GM23338 (cell line): ENCODE data around the gene ETV6. TPM values are rescaled to one million over a fixed set of nuclear protein-coding genes. Genes with fewer than 3 reads are reported as not detected.

Source experiments
- ATAC-seq: fragments of 200-7000 bp; cut with Tn5 transposase; 3 replicates; pipeline ENCODE4 v1.9.1; 2020
- DNase-seq: peaks from one replicate; pipeline ENCODE4 v3.0.0-alpha.2; 2015; ENCODE audit warnings: low spot score
- H2AFZ ChIP-seq: fragments of 200-600 bp; sonication (generic); 2 replicates; pipeline ENCODE4 v1.8.0; 2016; ENCODE audit warnings: antibody characterized with exemption, mild to moderate bottlenecking, moderate library complexity
- H3F3A ChIP-seq: fragments of 200-600 bp; sonication (generic); replicated peaks from 2 replicates; pipeline ENCODE4 v1.8.0; 2017; ENCODE audit warnings: antibody characterized with exemption, mixed run types, low read depth
- H3K27ac ChIP-seq: fragments of 200-600 bp; sonication (generic); 2 replicates; pipeline ENCODE4 v1.6.1; 2016; ENCODE audit warnings: low read depth
- H3K27me3 ChIP-seq: fragments of 200-600 bp; sonication (generic); 2 replicates; pipeline ENCODE4 v1.8.0; 2016; ENCODE audit warnings: mild to moderate bottlenecking, mixed run types, moderate library complexity; ENCODE audit not compliant: insufficient read depth
- H3K36me3 ChIP-seq: fragments of 200-600 bp; sonication (generic); 2 replicates; pipeline ENCODE4 v1.8.0; 2016; ENCODE audit warnings: mild to moderate bottlenecking; ENCODE audit not compliant: insufficient read depth
- H3K4me1 ChIP-seq: fragments of 200-600 bp; sonication (generic); 2 replicates; pipeline ENCODE4 v1.8.0; 2016; ENCODE audit warnings: mild to moderate bottlenecking, moderate library complexity; ENCODE audit not compliant: insufficient read depth
- H3K4me2 ChIP-seq: fragments of 200-600 bp; sonication (generic); 2 replicates; pipeline ENCODE4 v1.7.1; 2017; ENCODE audit warnings: mixed run types
- H3K4me3 ChIP-seq: fragments of 200-600 bp; sonication (generic); 2 replicates; pipeline ENCODE4 v1.6.1; 2016; ENCODE audit warnings: mixed run types
- H3K79me2 ChIP-seq: fragments of 200-600 bp; sonication (generic); replicated peaks from 2 replicates; pipeline ENCODE4 v1.8.0; 2017; ENCODE audit warnings: mild to moderate bottlenecking; ENCODE audit not compliant: insufficient read depth
- H3K9me2 ChIP-seq: fragments of 200-600 bp; sonication (generic); 2 replicates; pipeline ENCODE4 v1.8.0; 2017; ENCODE audit not compliant: insufficient read depth
- H4K20me1 ChIP-seq: fragments of 200-600 bp; sonication (generic); replicated peaks from 2 replicates; pipeline ENCODE4 v1.8.0; 2017; ENCODE audit warnings: mild to moderate bottlenecking; ENCODE audit not compliant: insufficient read depth
- H3K27ac Mint-ChIP-seq: 2 replicates; pipeline ENCODE4 v1.8.0; 2020; ENCODE audit warnings: inconsistent platforms, mild to moderate bottlenecking, moderate library complexity, mixed read lengths
- H3K27me3 Mint-ChIP-seq: 3 replicates; pipeline ENCODE4 v1.8.0; 2022; ENCODE audit warnings: low read depth, mild to moderate bottlenecking, moderate library complexity, mixed read lengths, inconsistent platforms; ENCODE audit not compliant: insufficient read depth, poor library complexity
- H3K36me3 Mint-ChIP-seq: 3 replicates; pipeline ENCODE4 v1.8.0; 2021; ENCODE audit warnings: low read depth, mild to moderate bottlenecking, inconsistent platforms, moderate library complexity, mixed read lengths
- H3K4me1 Mint-ChIP-seq: 3 replicates; pipeline ENCODE4 v1.8.0; 2020; ENCODE audit warnings: mild to moderate bottlenecking, inconsistent platforms, mixed read lengths
- H3K4me3 Mint-ChIP-seq: 3 replicates; pipeline ENCODE4 v1.8.0; 2021; ENCODE audit warnings: moderate library complexity, mild to moderate bottlenecking, inconsistent platforms, mixed read lengths
- H3K9me3 Mint-ChIP-seq: 3 replicates; pipeline ENCODE4 v1.8.0; 2020; ENCODE audit warnings: moderate library complexity, mild to moderate bottlenecking, inconsistent platforms, mixed read lengths
- CREB1 ChIP-seq: fragments of 250-450 bp; sonication (Bioruptor Pico); IDR thresholded peaks from 2 replicates; pipeline ENCODE4 v1.5.0; 2020; ENCODE audit warnings: low read depth, mild to moderate bottlenecking, moderate library complexity
- ETS1 ChIP-seq: IDR thresholded peaks from 2 replicates; pipeline ENCODE4 v1.6.1; 2016; ENCODE audit warnings: antibody characterized with exemption
- EZH2 ChIP-seq: fragments of 200-600 bp; sonication (generic); IDR thresholded peaks from one replicate; pipeline ENCODE4 v1.8.0; 2017; ENCODE audit warnings: antibody characterized with exemption, mild to moderate bottlenecking, low read depth; ENCODE audit not compliant: unreplicated experiment
- EZH2phosphoT487 ChIP-seq: fragments of 200-600 bp; sonication (generic); IDR thresholded peaks from one replicate; pipeline ENCODE4 v1.8.1; 2018; ENCODE audit warnings: antibody characterized with exemption; ENCODE audit not compliant: unreplicated experiment
- JUNB ChIP-seq: IDR thresholded peaks from one replicate; pipeline ENCODE4 v1.6.1; 2016; ENCODE audit warnings: antibody characterized with exemption; ENCODE audit not compliant: unreplicated experiment
- NANOG ChIP-seq: IDR thresholded peaks from 2 replicates; pipeline ENCODE4 v1.6.1; 2016; ENCODE audit warnings: antibody characterized with exemption, borderline replicate concordance
- POLR2AphosphoS5 ChIP-seq: IDR thresholded peaks from 2 replicates; pipeline ENCODE4 v1.6.1; 2016; ENCODE audit warnings: antibody characterized with exemption, low read depth
- STAT1 ChIP-seq: IDR thresholded peaks from one replicate; pipeline ENCODE4 v1.6.1; 2016; ENCODE audit warnings: antibody characterized with exemption; ENCODE audit not compliant: unreplicated experiment
- ZNF114 ChIP-seq: fragments of 250-450 bp; sonication (Bioruptor Pico); IDR thresholded peaks from 2 replicates; pipeline ENCODE4 v1.5.0; 2020; ENCODE audit warnings: mild to moderate bottlenecking, moderate library complexity
- ZNF331 ChIP-seq: fragments of 250-450 bp; sonication (Bioruptor Pico); IDR thresholded peaks from 2 replicates; pipeline ENCODE4 v1.5.0; 2020; ENCODE audit warnings: low read depth, mild to moderate bottlenecking, moderate library complexity
- ZNF462 ChIP-seq: fragments of 250-450 bp; sonication (Bioruptor Pico); IDR thresholded peaks from 2 replicates; pipeline ENCODE4 v1.5.0; 2020; ENCODE audit warnings: mild to moderate bottlenecking, moderate library complexity
- polyA plus RNA-seq: library from polyadenylated mRNA; unstranded; fragments of >200 nt; fragmentation: Nextera tagmentation; extraction: Ambion mirVana; gene quantifications from 2 replicates; pipeline ENCODE4 v1.2.1, GENCODE V29; 2016
- total RNA-seq: library from RNA; depleted of rRNA; stranded (reverse); fragments of >200 nt; shearing (Covaris generic); gene quantifications from 2 replicates; pipeline ENCODE4 v1.2.3, GENCODE V29; 2014
- TF ChIP-seq, protein P1 (sequence below), 2 experiments: fragments of 200-600 bp in 1 of 2; sonication (generic) in 1 of 2; conservative IDR thresholded peaks; 2 replicates each; pipeline versions ENCODE4 v1.5.1 to v1.6.1; 2016 to 2017; ENCODE audit warnings: antibody characterized with exemption in 2 of 2, low read depth in 2 of 2, mild to moderate bottlenecking in 2 of 2, moderate library complexity in 1 of 2
- TF ChIP-seq, protein P2 (sequence below): IDR thresholded peaks from one replicate; pipeline ENCODE4 v1.6.1; 2018; ENCODE audit warnings: antibody characterized with exemption; ENCODE audit not compliant: unreplicated experiment

The ETV6 gene
- total and polyA plus RNA-seq, 2 experiments from 2014 or later = 7.5 to 15.1 TPM

GRCh38 chr12:11712491-11712890 lies 63.0 kb downstream of the ETV6 start:
- Mint-ChIP-seq H3K9me3 (no peaks in the 10 kb centered on the region), H3K4me1 (peaks cover 8% of the 10 kb centered on the region), H3K27me3 (peaks cover 7% of the 10 kb centered on the region), H3K27ac (no peak overlapping the region), H3K4me3 (no peak overlapping the region), H3K36me3 (no peaks in the 10 kb centered on the region; the same call in 2 of the 3 replicates)
- Histone ChIP-seq H3K9me2 (0 out of 2 replicates have a peak, but pooled peaks cover 4% of the 10 kb centered on the region), H3K4me1 (peaks cover 4% of the 10 kb centered on the region; the same call in 1 of the 2 replicates), H3F3A (no peaks in the 10 kb centered on the region), H3K36me3 (no peaks in the 10 kb centered on the region), H3K4me3 (no peak overlapping the region), H3K27me3 (no peaks in the 10 kb centered on the region), H3K27ac (no peak overlapping the region), H3K79me2 (peaks cover 25% of the 10 kb centered on the region), H2AFZ (no peak overlapping the region), H3K4me2 (no peak overlapping the region), H4K20me1 (no peaks in the 10 kb centered on the region; the same call in 1 of the 2 replicates)
- no peak for ATAC-seq
- no peak for DNase-seq
- TF ChIP-seq EZH2 (no peak), POLR2AphosphoS5 (no peak), CREB1 (no peak), STAT1 (no peak), ZNF462 (CRISPR knock-in tag) (no peak), JUNB (no peak), ZNF331 (CRISPR knock-in tag) (no peak), ETS1 (no peak), ZNF114 (no peak), NANOG (no peak), EZH2phosphoT487 (no peak)
- TF ChIP-seq, protein P1, sequence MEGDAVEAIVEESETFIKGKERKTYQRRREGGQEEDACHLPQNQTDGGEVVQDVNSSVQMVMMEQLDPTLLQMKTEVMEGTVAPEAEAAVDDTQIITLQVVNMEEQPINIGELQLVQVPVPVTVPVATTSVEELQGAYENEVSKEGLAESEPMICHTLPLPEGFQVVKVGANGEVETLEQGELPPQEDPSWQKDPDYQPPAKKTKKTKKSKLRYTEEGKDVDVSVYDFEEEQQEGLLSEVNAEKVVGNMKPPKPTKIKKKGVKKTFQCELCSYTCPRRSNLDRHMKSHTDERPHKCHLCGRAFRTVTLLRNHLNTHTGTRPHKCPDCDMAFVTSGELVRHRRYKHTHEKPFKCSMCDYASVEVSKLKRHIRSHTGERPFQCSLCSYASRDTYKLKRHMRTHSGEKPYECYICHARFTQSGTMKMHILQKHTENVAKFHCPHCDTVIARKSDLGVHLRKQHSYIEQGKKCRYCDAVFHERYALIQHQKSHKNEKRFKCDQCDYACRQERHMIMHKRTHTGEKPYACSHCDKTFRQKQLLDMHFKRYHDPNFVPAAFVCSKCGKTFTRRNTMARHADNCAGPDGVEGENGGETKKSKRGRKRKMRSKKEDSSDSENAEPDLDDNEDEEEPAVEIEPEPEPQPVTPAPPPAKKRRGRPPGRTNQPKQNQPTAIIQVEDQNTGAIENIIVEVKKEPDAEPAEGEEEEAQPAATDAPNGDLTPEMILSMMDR (conservative IDR thresholded peaks at IDR 0.05; ENCODE audit: low read depth in 2 of 2) = no peak
- TF ChIP-seq, protein P2, sequence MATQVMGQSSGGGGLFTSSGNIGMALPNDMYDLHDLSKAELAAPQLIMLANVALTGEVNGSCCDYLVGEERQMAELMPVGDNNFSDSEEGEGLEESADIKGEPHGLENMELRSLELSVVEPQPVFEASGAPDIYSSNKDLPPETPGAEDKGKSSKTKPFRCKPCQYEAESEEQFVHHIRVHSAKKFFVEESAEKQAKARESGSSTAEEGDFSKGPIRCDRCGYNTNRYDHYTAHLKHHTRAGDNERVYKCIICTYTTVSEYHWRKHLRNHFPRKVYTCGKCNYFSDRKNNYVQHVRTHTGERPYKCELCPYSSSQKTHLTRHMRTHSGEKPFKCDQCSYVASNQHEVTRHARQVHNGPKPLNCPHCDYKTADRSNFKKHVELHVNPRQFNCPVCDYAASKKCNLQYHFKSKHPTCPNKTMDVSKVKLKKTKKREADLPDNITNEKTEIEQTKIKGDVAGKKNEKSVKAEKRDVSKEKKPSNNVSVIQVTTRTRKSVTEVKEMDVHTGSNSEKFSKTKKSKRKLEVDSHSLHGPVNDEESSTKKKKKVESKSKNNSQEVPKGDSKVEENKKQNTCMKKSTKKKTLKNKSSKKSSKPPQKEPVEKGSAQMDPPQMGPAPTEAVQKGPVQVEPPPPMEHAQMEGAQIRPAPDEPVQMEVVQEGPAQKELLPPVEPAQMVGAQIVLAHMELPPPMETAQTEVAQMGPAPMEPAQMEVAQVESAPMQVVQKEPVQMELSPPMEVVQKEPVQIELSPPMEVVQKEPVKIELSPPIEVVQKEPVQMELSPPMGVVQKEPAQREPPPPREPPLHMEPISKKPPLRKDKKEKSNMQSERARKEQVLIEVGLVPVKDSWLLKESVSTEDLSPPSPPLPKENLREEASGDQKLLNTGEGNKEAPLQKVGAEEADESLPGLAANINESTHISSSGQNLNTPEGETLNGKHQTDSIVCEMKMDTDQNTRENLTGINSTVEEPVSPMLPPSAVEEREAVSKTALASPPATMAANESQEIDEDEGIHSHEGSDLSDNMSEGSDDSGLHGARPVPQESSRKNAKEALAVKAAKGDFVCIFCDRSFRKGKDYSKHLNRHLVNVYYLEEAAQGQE = no peak
